Measurements from ENCODE around the gene SFMBT1. TPM values are rescaled to one million over a fixed set of nuclear protein-coding genes. Genes with fewer than 3 reads are reported as not detected.

Gene SFMBT1
- total and polyA plus RNA-seq, 2 of the 4 experiments (the other 2 are of a cell fraction): 1.0 to 1.8 TPM

DNA sequence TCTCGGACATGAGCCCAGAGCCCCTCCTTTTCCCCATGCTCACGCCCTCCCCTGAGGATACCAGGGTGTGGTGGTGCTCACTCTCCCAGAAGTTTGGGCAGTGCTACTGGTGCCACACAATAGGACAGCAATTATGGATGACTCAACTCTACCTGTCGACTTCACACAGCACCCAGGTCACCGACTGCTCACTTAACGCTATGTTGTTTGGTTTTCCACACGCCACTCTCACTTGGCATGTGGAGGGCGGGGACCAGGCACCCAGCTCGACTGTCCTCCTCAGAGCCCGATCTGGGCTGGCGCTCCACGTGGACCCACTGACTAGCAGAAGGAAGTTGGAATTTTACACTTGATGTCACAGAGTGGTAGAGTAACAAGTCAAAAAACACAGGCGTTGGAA lies 179.4 kb downstream of the SFMBT1 start:
- no peaks in the 10 kb centered on the region for H3K9me3 ChIP-seq (ENCODE audit: control insufficient read depth, insufficient read depth, low read length)
- WGBS, 2 experiments (ENCODE audit: extremely low coverage in 2 of 2, insufficient read length in 1 of 2): 96% methylated on average over 4 of the region's 12 CpGs; no CpG with 5 or more reads in 1 of the 2 experiments
- no peak overlapping the region for H2BK120ac ChIP-seq (ENCODE audit: low read depth, low read length)
- no peaks in the 10 kb centered on the region for H4K20me1 ChIP-seq (ENCODE audit: insufficient read depth, low read length)
- intact Hi-C loops (cut with micrococcal nuclease) (no loop called here), in situ Hi-C loops (cut with MboI; ENCODE audit: low sequenced_read_pairs) (no loop called here), dilution Hi-C loops (cut with HindIII; ENCODE audit: low sequenced_read_pairs, unreplicated experiment) (no loop called here)
- H3K27ac ChIP-seq (ENCODE audit: insufficient read depth, low read length): no peak overlapping the region
- BruUV-seq (replicated peaks): no TSS peak
- DNase-seq (no peak), ATAC-seq (ENCODE audit: low read depth) (no peak)
- H2BK15ac ChIP-seq (ENCODE audit: low read depth, low read length): no peak overlapping the region
- no peak overlapping the region for H4K91ac ChIP-seq (ENCODE audit: insufficient read depth, low read depth, low read length)
- H3K14ac ChIP-seq (replicated peaks; ENCODE audit: low read depth, low read length): no peak overlapping the region
- ChIA-PET POLR2A (ENCODE audit: unreplicated experiment) (no interaction called here), CTCF (no interaction called here)
- no peaks in the 10 kb centered on the region for H3K36me3 ChIP-seq (ENCODE audit: control insufficient read depth, insufficient read depth, low read length)
- H3K56ac ChIP-seq (ENCODE audit: extremely low read depth, insufficient read depth, low read length): no peak overlapping the region
- no peak for TF ChIP-seq CEBPB (IDR thresholded peaks at IDR 0.05; ENCODE audit: low read depth, low read length)
- TF ChIP-seq MXI1 (IDR thresholded peaks at IDR 0.05; ENCODE audit: borderline replicate concordance, low read depth, low read length): no peak
- no peak for TF ChIP-seq SMC3 (IDR thresholded peaks at IDR 0.05; ENCODE audit: low read depth, low read length)
- TF ChIP-seq POLR2A (IDR thresholded peaks at IDR 0.05; ENCODE audit: low read depth, low read length): no peak
- no peak for TF ChIP-seq CHD1 (IDR thresholded peaks at IDR 0.05; ENCODE audit: low read depth, low read length)
- TF ChIP-seq RAD21 (IDR thresholded peaks at IDR 0.05; ENCODE audit: low read length): no peak
- no peak for TF ChIP-seq MAFK (IDR thresholded peaks at IDR 0.05; ENCODE audit: low read depth, low read length)
- TF ChIP-seq NFE2L2 (IDR thresholded peaks at IDR 0.05; ENCODE audit: low read depth, low read length): no peak
- TF ChIP-seq, protein P1, sequence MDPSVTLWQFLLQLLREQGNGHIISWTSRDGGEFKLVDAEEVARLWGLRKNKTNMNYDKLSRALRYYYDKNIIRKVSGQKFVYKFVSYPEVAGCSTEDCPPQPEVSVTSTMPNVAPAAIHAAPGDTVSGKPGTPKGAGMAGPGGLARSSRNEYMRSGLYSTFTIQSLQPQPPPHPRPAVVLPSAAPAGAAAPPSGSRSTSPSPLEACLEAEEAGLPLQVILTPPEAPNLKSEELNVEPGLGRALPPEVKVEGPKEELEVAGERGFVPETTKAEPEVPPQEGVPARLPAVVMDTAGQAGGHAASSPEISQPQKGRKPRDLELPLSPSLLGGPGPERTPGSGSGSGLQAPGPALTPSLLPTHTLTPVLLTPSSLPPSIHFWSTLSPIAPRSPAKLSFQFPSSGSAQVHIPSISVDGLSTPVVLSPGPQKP (IDR thresholded peaks at IDR 0.05; ENCODE audit: borderline replicate concordance, low read depth, low read length): no peak
- TF ChIP-seq BHLHE40 (IDR thresholded peaks at IDR 0.05; ENCODE audit: low read depth, low read length): no peak
- no peak for TF ChIP-seq RFX5 (IDR thresholded peaks at IDR 0.05; ENCODE audit: low read depth, low read length)
- no peak for TF ChIP-seq MAZ (IDR thresholded peaks at IDR 0.05; ENCODE audit: borderline replicate concordance, low read depth, low read length)
- TF ChIP-seq, protein P2, sequence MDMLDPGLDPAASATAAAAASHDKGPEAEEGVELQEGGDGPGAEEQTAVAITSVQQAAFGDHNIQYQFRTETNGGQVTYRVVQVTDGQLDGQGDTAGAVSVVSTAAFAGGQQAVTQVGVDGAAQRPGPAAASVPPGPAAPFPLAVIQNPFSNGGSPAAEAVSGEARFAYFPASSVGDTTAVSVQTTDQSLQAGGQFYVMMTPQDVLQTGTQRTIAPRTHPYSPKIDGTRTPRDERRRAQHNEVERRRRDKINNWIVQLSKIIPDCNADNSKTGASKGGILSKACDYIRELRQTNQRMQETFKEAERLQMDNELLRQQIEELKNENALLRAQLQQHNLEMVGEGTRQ (IDR thresholded peaks at IDR 0.05; ENCODE audit: low read depth, low read length): no peak
- no peak for TF ChIP-seq RCOR1 (IDR thresholded peaks at IDR 0.05; ENCODE audit: insufficient replicate concordance, low read length)
- no peak for TF ChIP-seq FOS (IDR thresholded peaks at IDR 0.05; ENCODE audit: low read depth, low read length)
- TF ChIP-seq, protein P3, sequence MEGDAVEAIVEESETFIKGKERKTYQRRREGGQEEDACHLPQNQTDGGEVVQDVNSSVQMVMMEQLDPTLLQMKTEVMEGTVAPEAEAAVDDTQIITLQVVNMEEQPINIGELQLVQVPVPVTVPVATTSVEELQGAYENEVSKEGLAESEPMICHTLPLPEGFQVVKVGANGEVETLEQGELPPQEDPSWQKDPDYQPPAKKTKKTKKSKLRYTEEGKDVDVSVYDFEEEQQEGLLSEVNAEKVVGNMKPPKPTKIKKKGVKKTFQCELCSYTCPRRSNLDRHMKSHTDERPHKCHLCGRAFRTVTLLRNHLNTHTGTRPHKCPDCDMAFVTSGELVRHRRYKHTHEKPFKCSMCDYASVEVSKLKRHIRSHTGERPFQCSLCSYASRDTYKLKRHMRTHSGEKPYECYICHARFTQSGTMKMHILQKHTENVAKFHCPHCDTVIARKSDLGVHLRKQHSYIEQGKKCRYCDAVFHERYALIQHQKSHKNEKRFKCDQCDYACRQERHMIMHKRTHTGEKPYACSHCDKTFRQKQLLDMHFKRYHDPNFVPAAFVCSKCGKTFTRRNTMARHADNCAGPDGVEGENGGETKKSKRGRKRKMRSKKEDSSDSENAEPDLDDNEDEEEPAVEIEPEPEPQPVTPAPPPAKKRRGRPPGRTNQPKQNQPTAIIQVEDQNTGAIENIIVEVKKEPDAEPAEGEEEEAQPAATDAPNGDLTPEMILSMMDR (conservative IDR thresholded peaks at IDR 0.05; ENCODE audit: low read depth, low read length): no peak
- no peak overlapping the region for H2BK20ac ChIP-seq (ENCODE audit: low read depth, low read length)
- H3K18ac ChIP-seq (ENCODE audit: low read depth, low read length): no peak overlapping the region
- H3K4ac ChIP-seq (ENCODE audit: low read depth, low read length): no peak overlapping the region
- no peaks in the 10 kb centered on the region for H3K27me3 ChIP-seq (ENCODE audit: control insufficient read depth, insufficient read depth, low read length)
- no peak overlapping the region for H2AK9ac ChIP-seq (replicated peaks; ENCODE audit: low read depth, low read length, poor library complexity)
- H3K9ac ChIP-seq (ENCODE audit: low read depth, low read length): no peak overlapping the region
- H3K23ac ChIP-seq (ENCODE audit: low read depth, low read length): no peak overlapping the region
- peaks cover 4 to 20% of the 10 kb centered on the region in 2 experiments; a peak in 3 of 4 replicates for H3K79me1 ChIP-seq (ENCODE audit: low read depth in 1 of 2, low read length in 2 of 2)
- H3K4me3 ChIP-seq (ENCODE audit: insufficient read depth, low read depth, low read length): no peak overlapping the region
- H3K9me1 ChIP-seq (ENCODE audit: insufficient read depth, low read length): no peaks in the 10 kb centered on the region; the same call in 1 of the 2 replicates
- no peak overlapping the region for H4K5ac ChIP-seq (ENCODE audit: low read depth, low read length)
- H3K4me1 ChIP-seq (ENCODE audit: control insufficient read depth, insufficient read depth, low read length): no peaks in the 10 kb centered on the region
- no peak overlapping the region for H2BK5ac ChIP-seq (ENCODE audit: low read depth, low read length, poor library complexity, severe bottlenecking)
- H3K4me2 ChIP-seq (ENCODE audit: low read depth, low read length): no peak overlapping the region
- no peak overlapping the region for H4K8ac ChIP-seq (ENCODE audit: low read depth in 2 of 2, low read length in 2 of 2)
- H2AK5ac ChIP-seq (ENCODE audit: low read depth, low read length): no peak overlapping the region
- no peak overlapping the region for H2AFZ ChIP-seq (replicated peaks; ENCODE audit: low read length, poor library complexity)

Measured in IMR-90 (cell line).